H9 (cell line): ENCODE results near the gene PALD1. TPM values are rescaled to one million over a fixed set of nuclear protein-coding genes. Genes with fewer than 3 reads are reported as not detected.

Experiments
- DNase-seq: peaks from one replicate; pipeline ENCODE4 v3.0.0-alpha.2; 2017
- H2AFZ ChIP-seq: one replicate; pipeline ENCODE4 v1.6.1; 2013; ENCODE audit warnings: mild to moderate bottlenecking, low read length, control low read depth, moderate library complexity
- H2AK5ac ChIP-seq: 2 replicates; pipeline ENCODE4 v1.6.1; 2013; ENCODE audit warnings: low read length, control low read depth, mixed read lengths; ENCODE audit not compliant: insufficient read length
- H2BK120ac ChIP-seq: one replicate; pipeline ENCODE4 v1.6.1; 2013; ENCODE audit warnings: low read depth, mild to moderate bottlenecking, low read length, control low read depth, inconsistent platforms; ENCODE audit not compliant: poor library complexity, severe bottlenecking
- H2BK12ac ChIP-seq: 2 replicates; pipeline ENCODE4 v1.6.1; 2013; ENCODE audit warnings: low read length, control low read depth, mixed read lengths, low read depth; ENCODE audit not compliant: insufficient read length
- H2BK15ac ChIP-seq: 2 replicates; pipeline ENCODE4 v1.6.1; 2013; ENCODE audit warnings: low read depth, low read length, control low read depth
- H2BK20ac ChIP-seq: one replicate; pipeline ENCODE4 v1.6.1; 2013; ENCODE audit warnings: low read depth, mild to moderate bottlenecking, low read length, control low read depth, inconsistent platforms; ENCODE audit not compliant: poor library complexity, severe bottlenecking
- H2BK5ac ChIP-seq: 2 replicates; pipeline ENCODE4 v1.6.1; 2013; ENCODE audit warnings: low read length, control low read depth, mixed read lengths; ENCODE audit not compliant: insufficient read length
- H3K14ac ChIP-seq: 2 replicates; pipeline ENCODE4 v1.6.1; 2013; ENCODE audit warnings: low read length, control low read depth; ENCODE audit not compliant: insufficient read depth
- H3K18ac ChIP-seq: 2 replicates; pipeline ENCODE4 v1.6.1; 2013; ENCODE audit warnings: low read depth, mild to moderate bottlenecking, mixed read lengths, low read length, control low read depth; ENCODE audit not compliant: insufficient read length
- H3K23ac ChIP-seq: 2 replicates; pipeline ENCODE4 v1.6.1; 2013; ENCODE audit warnings: low read length, control low read depth, mixed read lengths, low read depth; ENCODE audit not compliant: insufficient read length
- H3K23me2 ChIP-seq: 2 replicates; pipeline ENCODE4 v1.6.1; 2013; ENCODE audit warnings: low read depth, mild to moderate bottlenecking, mixed read lengths, low read length, control low read depth; ENCODE audit not compliant: insufficient read length, poor library complexity, severe bottlenecking
- H3K27ac ChIP-seq: 2 replicates; pipeline ENCODE4 v1.5.1; 2013; ENCODE audit warnings: low read length, control low read depth, mixed read lengths, low read depth; ENCODE audit not compliant: insufficient read length
- H3K27me3 ChIP-seq: 2 replicates; pipeline ENCODE4 v1.6.1; 2013; ENCODE audit warnings: low read length, control low read depth, inconsistent platforms; ENCODE audit not compliant: insufficient read depth
- H3K4ac ChIP-seq: 2 replicates; pipeline ENCODE4 v1.6.1; 2013; ENCODE audit warnings: low read depth, mild to moderate bottlenecking, control low read depth, inconsistent platforms, low read length, moderate library complexity
- H3K4me1 ChIP-seq: 2 replicates; pipeline ENCODE4 v1.6.1; 2013; ENCODE audit warnings: low read length, control low read depth, inconsistent platforms; ENCODE audit not compliant: insufficient read depth
- H3K4me2 ChIP-seq: 2 replicates; pipeline ENCODE4 v1.6.1; 2013; ENCODE audit warnings: low read length, control low read depth, mixed read lengths; ENCODE audit not compliant: insufficient read length, insufficient read depth
- H3K56ac ChIP-seq: 2 replicates; pipeline ENCODE4 v1.6.1; 2013; ENCODE audit warnings: low read depth, mild to moderate bottlenecking, mixed read lengths, low read length, control low read depth; ENCODE audit not compliant: insufficient read length
- H3K79me1 ChIP-seq: 2 replicates; pipeline ENCODE4 v1.6.1; 2013; ENCODE audit warnings: low read depth, mild to moderate bottlenecking, moderate library complexity, low read length, control low read depth, inconsistent platforms; ENCODE audit not compliant: insufficient read depth, poor library complexity, severe bottlenecking
- H3K79me2 ChIP-seq: 2 replicates; pipeline ENCODE4 v1.6.1; 2013; ENCODE audit warnings: low read length, control low read depth, inconsistent platforms; ENCODE audit not compliant: insufficient read depth
- H3K9ac ChIP-seq: 2 replicates; pipeline ENCODE4 v1.6.1; 2013; ENCODE audit warnings: low read length, control low read depth, mixed read lengths; ENCODE audit not compliant: insufficient read length; ENCODE audit errors: extremely low read depth
- H3K9me3 ChIP-seq: one replicate; pipeline ENCODE4 v1.6.1; 2013; ENCODE audit warnings: low read depth, low read length, inconsistent platforms; ENCODE audit not compliant: control insufficient read depth
- H3T11ph ChIP-seq: one replicate; pipeline ENCODE4 v1.6.1; 2013; ENCODE audit warnings: mild to moderate bottlenecking, low read length, control low read depth, inconsistent platforms
- H4K20me1 ChIP-seq: one replicate; pipeline ENCODE4 v1.6.1; 2013; ENCODE audit not compliant: control insufficient read depth, insufficient read length, insufficient read depth
- H4K5ac ChIP-seq: 2 replicates; pipeline ENCODE4 v1.6.1; 2013; ENCODE audit warnings: low read depth, mild to moderate bottlenecking, mixed read lengths, low read length, control low read depth; ENCODE audit not compliant: insufficient read length
- H4K8ac ChIP-seq: replicated peaks from 2 replicates; pipeline ENCODE4 v1.6.1; 2013; ENCODE audit warnings: low read length, control low read depth, mixed read lengths, low read depth; ENCODE audit not compliant: insufficient read length
- H4K91ac ChIP-seq: 2 replicates; pipeline ENCODE4 v1.6.1; 2013; ENCODE audit warnings: low read depth, mild to moderate bottlenecking, moderate library complexity, mixed read lengths, low read length, control low read depth; ENCODE audit not compliant: insufficient read length
- H3K27ac Mint-ChIP-seq, 3 experiments: 2 replicates in 2 of 3; 3 replicates in 1 of 3; pipeline ENCODE4 v1.8.0; 2020 to 2021; ENCODE audit warnings: mixed read lengths in 3 of 3, mild to moderate bottlenecking in 1 of 3, moderate library complexity in 1 of 3
- H3K27me3 Mint-ChIP-seq: 2 replicates; pipeline ENCODE4 v1.8.0; 2021; ENCODE audit warnings: low read depth, mild to moderate bottlenecking, moderate library complexity, mixed read lengths
- H3K36me3 Mint-ChIP-seq, 3 experiments: 2 replicates in 2 of 3; 3 replicates in 1 of 3; pipeline ENCODE4 v1.8.0; 2020 to 2021; ENCODE audit warnings: low read depth in 3 of 3, mixed read lengths in 3 of 3; ENCODE audit not compliant: insufficient read depth in 1 of 3
- H3K4me1 Mint-ChIP-seq, 2 experiments: 2 replicates each; pipeline ENCODE4 v1.8.0; 2020; ENCODE audit warnings: mixed read lengths in 2 of 2
- H3K4me3 Mint-ChIP-seq, 2 experiments: 2 replicates in 1 of 2; 3 replicates in 1 of 2; pipeline ENCODE4 v1.8.0; 2020 to 2021; ENCODE audit warnings: mild to moderate bottlenecking in 2 of 2, mixed read lengths in 2 of 2, moderate library complexity in 1 of 2
- H3K9me3 Mint-ChIP-seq, 2 experiments: 2 replicates in 1 of 2; 3 replicates in 1 of 2; pipeline ENCODE4 v1.8.0; 2020; ENCODE audit warnings: mild to moderate bottlenecking in 2 of 2, mixed read lengths in 2 of 2, moderate library complexity in 1 of 2
- CTCF ChIP-seq: fragments of 200-600 bp; sonication (generic); conservative IDR thresholded peaks from 3 replicates; pipeline ENCODE4 v1.8.0; 2021; ENCODE audit warnings: antibody characterized with exemption, mild to moderate bottlenecking
- WGBS: extraction: QIAGEN DNeasy Blood & Tissue Kit; methylation state at CpG from one replicate; pipeline ENCODE4 v1.1.7; 2013; ENCODE audit warnings: missing lambda C conversion rate, low lambda C conversion rate, mixed read lengths; ENCODE audit not compliant: insufficient read length; ENCODE audit errors: extremely low coverage; 5-methylcytosine and 5-hydroxymethylcytosine counted together
- total RNA-seq: library from RNA; stranded (reverse); gene quantifications from 2 replicates; pipeline ENCODE4 v1.2.1, GENCODE V29; 2021

The PALD1 gene
- total RNA-seq, 1 experiment from 2014 or later: 21.1 TPM

GRCh38 chr10:70557876-70558275 is 79.3 kb downstream of the PALD1 start:
- H3K27ac ChIP-seq: no peak overlapping the region
- H3K4ac ChIP-seq: no peak overlapping the region
- no peak overlapping the region for H2AFZ ChIP-seq
- Mint-ChIP-seq H3K4me1 (peaks cover 19 to 29% of the 10 kb centered on the region in 2 experiments), H3K27me3 (no peaks in the 10 kb centered on the region), H3K4me3 (no peak overlapping the region), H3K9me3 (no peaks in the 10 kb centered on the region; a peak in 1 of 5 replicates), H3K27ac (peak overlapping the region in 1 of 3 experiments; percentile 70; a peak in 1 of 7 replicates), H3K36me3 (peaks cover 5 to 19% (median 7%) of the 10 kb centered on the region in 3 experiments; a peak in 5 of 7 replicates)
- H3K9ac ChIP-seq: no peak overlapping the region
- no peak overlapping the region for H3T11ph ChIP-seq
- H4K8ac ChIP-seq: no peak overlapping the region
- H4K20me1 ChIP-seq: no peaks in the 10 kb centered on the region
- no peak for DNase-seq
- no peaks in the 10 kb centered on the region for H3K4me1 ChIP-seq
- H4K91ac ChIP-seq: no peak overlapping the region
- no peak overlapping the region for H2BK120ac ChIP-seq
- no peak overlapping the region for H3K23ac ChIP-seq
- H3K27me3 ChIP-seq: no peaks in the 10 kb centered on the region
- no peak overlapping the region for H3K4me2 ChIP-seq
- no peak overlapping the region for H3K18ac ChIP-seq
- H2BK20ac ChIP-seq: no peak overlapping the region
- H4K5ac ChIP-seq: no peak overlapping the region
- no peak overlapping the region for H3K56ac ChIP-seq
- H3K79me1 ChIP-seq: no peaks in the 10 kb centered on the region
- no peak for TF ChIP-seq CTCF
- H3K9me3 ChIP-seq: no peaks in the 10 kb centered on the region
- H3K79me2 ChIP-seq: no peaks in the 10 kb centered on the region
- no peak overlapping the region for H3K14ac ChIP-seq
- no peak overlapping the region for H2AK5ac ChIP-seq
- H2BK15ac ChIP-seq: no peak overlapping the region
- H2BK12ac ChIP-seq: no peak overlapping the region
- H3K23me2 ChIP-seq: no peaks in the 10 kb centered on the region
- H2BK5ac ChIP-seq: no peak overlapping the region
- no CpG with 5 or more reads among the region's 2 CpGs for WGBS
